Measurements from ENCODE around the gene ADA.

The ADA gene

DNA sequence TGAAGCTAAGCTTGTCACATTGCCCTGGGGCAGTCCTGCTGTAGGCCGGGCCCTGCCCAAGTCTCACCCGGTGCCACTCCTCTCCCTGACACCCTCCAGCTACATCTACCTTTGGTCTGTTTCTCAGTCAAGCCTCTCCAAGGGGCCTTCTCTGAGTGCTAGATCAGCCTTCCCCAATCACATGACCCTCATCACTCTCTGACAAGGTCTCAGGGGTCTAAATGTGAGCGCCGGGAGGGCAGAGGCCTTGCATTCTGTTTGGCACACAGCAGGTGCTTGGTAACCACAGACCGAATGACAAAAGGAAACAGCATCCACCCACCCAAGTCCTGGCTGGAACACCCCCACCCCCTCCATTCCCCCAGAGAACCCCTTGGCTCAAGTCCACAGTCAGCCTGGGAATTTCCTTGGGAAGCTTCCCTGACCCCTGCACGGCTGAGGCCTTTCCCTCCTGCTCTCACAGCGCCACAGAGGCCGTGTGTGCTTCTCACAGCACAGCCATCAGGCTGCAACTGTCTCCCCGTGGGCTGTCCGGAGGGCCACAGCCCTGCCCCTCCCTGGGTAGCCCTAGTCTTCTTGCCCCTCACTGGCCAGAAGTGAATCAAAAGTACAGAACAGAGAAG, 36.2 kb downstream of the ADA start:
- Histone ChIP-seq H3K27ac (ENCODE audit: low read length) (peak overlapping the region; percentile 68), H3K79me2 (ENCODE audit: insufficient read depth, low read length) (peaks cover 10% of the 10 kb centered on the region), H4K20me1 (ENCODE audit: insufficient read depth, low read length) (peaks cover 43% of the 10 kb centered on the region), H3K9me3 (ENCODE audit: insufficient read depth, low read length, severe bottlenecking) (no peaks in the 10 kb centered on the region), H3K36me3 (ENCODE audit: insufficient read depth, low read length) (peaks cover 70% of the 10 kb centered on the region), H2AFZ (ENCODE audit: low read depth, low read length) (no peak overlapping the region), H3K9ac (ENCODE audit: low read depth, low read length) (no peak overlapping the region), H3K27me3 (ENCODE audit: insufficient read depth, low read length, poor library complexity) (no peaks in the 10 kb centered on the region), H3K4me3 (ENCODE audit: low read depth in 1 of 2, low read length in 2 of 2) (no peak overlapping the region), H3K4me1 (ENCODE audit: insufficient read depth, low read length) (peaks cover 11% of the 10 kb centered on the region), H3K4me2 (ENCODE audit: insufficient read depth, low read length) (no peak overlapping the region)
- ATAC-seq (ENCODE audit: insufficient read depth, low read depth) (peak; percentile 12), DNase-seq (peak; percentile 60)
- no peak for TF ChIP-seq EZH2 (IDR thresholded peaks at IDR 0.05; ENCODE audit: borderline replicate concordance, low read depth, low read length, severe bottlenecking)
- TF ChIP-seq, protein P1, sequence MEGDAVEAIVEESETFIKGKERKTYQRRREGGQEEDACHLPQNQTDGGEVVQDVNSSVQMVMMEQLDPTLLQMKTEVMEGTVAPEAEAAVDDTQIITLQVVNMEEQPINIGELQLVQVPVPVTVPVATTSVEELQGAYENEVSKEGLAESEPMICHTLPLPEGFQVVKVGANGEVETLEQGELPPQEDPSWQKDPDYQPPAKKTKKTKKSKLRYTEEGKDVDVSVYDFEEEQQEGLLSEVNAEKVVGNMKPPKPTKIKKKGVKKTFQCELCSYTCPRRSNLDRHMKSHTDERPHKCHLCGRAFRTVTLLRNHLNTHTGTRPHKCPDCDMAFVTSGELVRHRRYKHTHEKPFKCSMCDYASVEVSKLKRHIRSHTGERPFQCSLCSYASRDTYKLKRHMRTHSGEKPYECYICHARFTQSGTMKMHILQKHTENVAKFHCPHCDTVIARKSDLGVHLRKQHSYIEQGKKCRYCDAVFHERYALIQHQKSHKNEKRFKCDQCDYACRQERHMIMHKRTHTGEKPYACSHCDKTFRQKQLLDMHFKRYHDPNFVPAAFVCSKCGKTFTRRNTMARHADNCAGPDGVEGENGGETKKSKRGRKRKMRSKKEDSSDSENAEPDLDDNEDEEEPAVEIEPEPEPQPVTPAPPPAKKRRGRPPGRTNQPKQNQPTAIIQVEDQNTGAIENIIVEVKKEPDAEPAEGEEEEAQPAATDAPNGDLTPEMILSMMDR (IDR thresholded peaks at IDR 0.05; ENCODE audit: borderline replicate concordance, extremely low read depth, low read length, poor library complexity, severe bottlenecking), result no peak

DNA sequence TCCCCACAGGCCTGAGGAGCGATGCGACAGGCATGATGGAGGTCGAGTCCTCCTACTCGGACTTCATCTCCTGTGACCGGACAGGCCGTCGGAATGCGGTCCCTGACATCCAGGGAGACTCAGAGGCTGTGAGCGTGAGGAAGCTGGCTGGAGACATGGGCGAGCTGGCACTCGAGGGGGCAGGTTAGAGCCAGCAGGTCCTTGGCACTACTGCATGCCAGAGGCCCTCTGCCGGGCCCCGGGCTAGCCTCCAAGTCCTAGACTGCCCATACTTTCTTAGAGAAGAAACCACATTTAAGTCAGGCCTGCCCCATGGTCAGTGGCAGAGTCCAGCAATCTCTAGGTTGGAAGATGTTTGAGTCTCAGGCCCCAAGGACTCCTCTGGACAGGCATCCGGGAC, 37.0 kb downstream of the ADA start:
- no peaks in the 10 kb centered on the region for H3K9me3 ChIP-seq (ENCODE audit: insufficient read depth, low read length, severe bottlenecking)
- DNase-seq (no peak), ATAC-seq (ENCODE audit: insufficient read depth, low read depth) (no peak)
- no peak overlapping the region for H3K9ac ChIP-seq (ENCODE audit: low read depth, low read length)
- peak overlapping the region; percentile 68 for H3K27ac ChIP-seq (ENCODE audit: low read length)
- H3K27me3 ChIP-seq (ENCODE audit: insufficient read depth, low read length, poor library complexity), result no peaks in the 10 kb centered on the region
- H2AFZ ChIP-seq (ENCODE audit: low read depth, low read length), result no peak overlapping the region
- no peak overlapping the region for H3K4me2 ChIP-seq (ENCODE audit: insufficient read depth, low read length)
- H4K20me1 ChIP-seq (ENCODE audit: insufficient read depth, low read length), result peaks cover 36% of the 10 kb centered on the region
- peaks cover 63% of the 10 kb centered on the region for H3K36me3 ChIP-seq (ENCODE audit: insufficient read depth, low read length)
- H3K4me3 ChIP-seq (ENCODE audit: low read depth in 1 of 2, low read length in 2 of 2), result no peak overlapping the region
- peaks cover 3% of the 10 kb centered on the region; the same call in 1 of the 2 replicates for H3K79me2 ChIP-seq (ENCODE audit: insufficient read depth, low read length)
- no peak for TF ChIP-seq EZH2 (IDR thresholded peaks at IDR 0.05; ENCODE audit: borderline replicate concordance, low read depth, low read length, severe bottlenecking)
- TF ChIP-seq, protein P1 (IDR thresholded peaks at IDR 0.05; ENCODE audit: borderline replicate concordance, extremely low read depth, low read length, poor library complexity, severe bottlenecking), result no peak
- peaks cover 19% of the 10 kb centered on the region for H3K4me1 ChIP-seq (ENCODE audit: insufficient read depth, low read length)

DNA sequence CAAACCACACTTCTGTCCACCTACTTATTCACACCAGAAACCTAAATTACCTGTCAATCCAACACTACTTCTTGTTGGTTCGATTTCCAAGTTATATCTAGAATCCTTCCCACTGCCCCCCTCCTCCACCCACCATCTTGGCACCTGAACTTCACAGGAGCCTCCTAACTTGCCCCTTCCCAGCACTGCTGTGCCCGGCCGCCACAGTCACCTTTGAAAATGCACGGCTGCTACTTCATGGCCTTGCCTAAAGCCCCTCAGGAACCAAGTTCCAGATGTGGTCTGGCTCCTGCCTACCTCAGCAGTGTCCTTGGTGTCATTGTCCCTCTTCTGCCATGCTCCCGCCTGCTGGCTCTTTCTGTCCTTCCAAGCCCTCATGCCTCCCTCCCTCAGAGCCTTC, 37.9 kb downstream of the ADA start:
- TF ChIP-seq EZH2 (IDR thresholded peaks at IDR 0.05; ENCODE audit: borderline replicate concordance, low read depth, low read length, severe bottlenecking), result no peak
- TF ChIP-seq, protein P1 (IDR thresholded peaks at IDR 0.05; ENCODE audit: borderline replicate concordance, extremely low read depth, low read length, poor library complexity, severe bottlenecking), result no peak
- Histone ChIP-seq H4K20me1 (ENCODE audit: insufficient read depth, low read length) (peaks cover 26% of the 10 kb centered on the region), H3K27ac (ENCODE audit: low read length) (peak overlapping the region; percentile 38), H3K27me3 (ENCODE audit: insufficient read depth, low read length, poor library complexity) (no peaks in the 10 kb centered on the region), H3K36me3 (ENCODE audit: insufficient read depth, low read length) (peaks cover 53% of the 10 kb centered on the region), H3K9me3 (ENCODE audit: insufficient read depth, low read length, severe bottlenecking) (no peaks in the 10 kb centered on the region), H2AFZ (ENCODE audit: low read depth, low read length) (no peak overlapping the region), H3K4me3 (ENCODE audit: low read depth in 1 of 2, low read length in 2 of 2) (no peak overlapping the region), H3K4me2 (ENCODE audit: insufficient read depth, low read length) (no peak overlapping the region), H3K9ac (ENCODE audit: low read depth, low read length) (no peak overlapping the region), H3K79me2 (ENCODE audit: insufficient read depth, low read length) (no peaks in the 10 kb centered on the region; the same call in 1 of the 2 replicates), H3K4me1 (ENCODE audit: insufficient read depth, low read length) (peaks cover 22% of the 10 kb centered on the region)
- no peak for DNase-seq
- ATAC-seq (ENCODE audit: insufficient read depth, low read depth), result no peak
